ENCODE measurements around the gene PARP6.

- TF ChIP-seq CTCF (IDR thresholded peaks at IDR 0.05) (no peak), POLR2A (IDR thresholded peaks at IDR 0.05) (no peak), POLR2AphosphoS5 (IDR thresholded peaks at IDR 0.05) (no peak)
Observed at GRCh38 chr15:72271895-72272212, 500 bp downstream of the PARP6 start.

Measured in stomach (tissue), 4 donors.